HL-60 (cell line): Measurements from ENCODE around the gene TPCN1.

Source experiments
- GABPA ChIP-seq: IDR thresholded peaks from 2 replicates; pipeline ENCODE4 v1.6.1; 2012; ENCODE audit warnings: low read depth
- POLR2AphosphoS5 ChIP-seq: IDR thresholded peaks from 2 replicates; pipeline ENCODE4 v1.6.1; 2012; ENCODE audit warnings: low read depth
- SPI1 ChIP-seq: IDR thresholded peaks from 2 replicates; pipeline ENCODE4 v1.6.1; 2012; ENCODE audit warnings: low read depth, mild to moderate bottlenecking, borderline replicate concordance
- TF ChIP-seq, protein P1 (sequence below): IDR thresholded peaks from one replicate; pipeline ENCODE4 v1.5.1; 2011; ENCODE audit warnings: low read length, control low read depth, inconsistent platforms; ENCODE audit not compliant: insufficient read depth
- TF ChIP-seq, protein P2 (sequence below): IDR thresholded peaks from 2 replicates; pipeline ENCODE4 v1.6.1; 2012; ENCODE audit warnings: low read depth; ENCODE audit not compliant: insufficient replicate concordance

DNA sequence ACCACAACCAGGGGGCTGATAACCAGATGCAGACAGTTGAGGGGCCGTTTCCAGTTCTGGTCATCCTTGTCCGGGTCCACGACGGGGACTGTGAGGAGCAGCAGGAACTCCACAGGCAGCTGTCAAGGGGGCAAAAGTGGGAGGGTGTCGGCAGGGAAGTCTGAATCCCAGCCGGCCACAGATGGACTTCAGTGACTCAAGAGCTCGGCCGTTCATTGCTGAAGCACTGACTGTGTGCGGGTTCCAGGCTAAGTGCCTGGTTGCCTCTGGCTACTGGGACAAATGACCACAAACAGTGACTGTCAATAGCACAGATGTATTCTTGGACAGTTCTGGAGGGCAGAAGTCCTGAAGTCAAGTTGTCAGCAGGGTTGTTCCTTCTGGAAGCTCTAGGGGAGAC lies 94.1 kb downstream of the TPCN1 start:
- TF ChIP-seq, protein P1, sequence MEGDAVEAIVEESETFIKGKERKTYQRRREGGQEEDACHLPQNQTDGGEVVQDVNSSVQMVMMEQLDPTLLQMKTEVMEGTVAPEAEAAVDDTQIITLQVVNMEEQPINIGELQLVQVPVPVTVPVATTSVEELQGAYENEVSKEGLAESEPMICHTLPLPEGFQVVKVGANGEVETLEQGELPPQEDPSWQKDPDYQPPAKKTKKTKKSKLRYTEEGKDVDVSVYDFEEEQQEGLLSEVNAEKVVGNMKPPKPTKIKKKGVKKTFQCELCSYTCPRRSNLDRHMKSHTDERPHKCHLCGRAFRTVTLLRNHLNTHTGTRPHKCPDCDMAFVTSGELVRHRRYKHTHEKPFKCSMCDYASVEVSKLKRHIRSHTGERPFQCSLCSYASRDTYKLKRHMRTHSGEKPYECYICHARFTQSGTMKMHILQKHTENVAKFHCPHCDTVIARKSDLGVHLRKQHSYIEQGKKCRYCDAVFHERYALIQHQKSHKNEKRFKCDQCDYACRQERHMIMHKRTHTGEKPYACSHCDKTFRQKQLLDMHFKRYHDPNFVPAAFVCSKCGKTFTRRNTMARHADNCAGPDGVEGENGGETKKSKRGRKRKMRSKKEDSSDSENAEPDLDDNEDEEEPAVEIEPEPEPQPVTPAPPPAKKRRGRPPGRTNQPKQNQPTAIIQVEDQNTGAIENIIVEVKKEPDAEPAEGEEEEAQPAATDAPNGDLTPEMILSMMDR, result no peak
- TF ChIP-seq, protein P2, sequence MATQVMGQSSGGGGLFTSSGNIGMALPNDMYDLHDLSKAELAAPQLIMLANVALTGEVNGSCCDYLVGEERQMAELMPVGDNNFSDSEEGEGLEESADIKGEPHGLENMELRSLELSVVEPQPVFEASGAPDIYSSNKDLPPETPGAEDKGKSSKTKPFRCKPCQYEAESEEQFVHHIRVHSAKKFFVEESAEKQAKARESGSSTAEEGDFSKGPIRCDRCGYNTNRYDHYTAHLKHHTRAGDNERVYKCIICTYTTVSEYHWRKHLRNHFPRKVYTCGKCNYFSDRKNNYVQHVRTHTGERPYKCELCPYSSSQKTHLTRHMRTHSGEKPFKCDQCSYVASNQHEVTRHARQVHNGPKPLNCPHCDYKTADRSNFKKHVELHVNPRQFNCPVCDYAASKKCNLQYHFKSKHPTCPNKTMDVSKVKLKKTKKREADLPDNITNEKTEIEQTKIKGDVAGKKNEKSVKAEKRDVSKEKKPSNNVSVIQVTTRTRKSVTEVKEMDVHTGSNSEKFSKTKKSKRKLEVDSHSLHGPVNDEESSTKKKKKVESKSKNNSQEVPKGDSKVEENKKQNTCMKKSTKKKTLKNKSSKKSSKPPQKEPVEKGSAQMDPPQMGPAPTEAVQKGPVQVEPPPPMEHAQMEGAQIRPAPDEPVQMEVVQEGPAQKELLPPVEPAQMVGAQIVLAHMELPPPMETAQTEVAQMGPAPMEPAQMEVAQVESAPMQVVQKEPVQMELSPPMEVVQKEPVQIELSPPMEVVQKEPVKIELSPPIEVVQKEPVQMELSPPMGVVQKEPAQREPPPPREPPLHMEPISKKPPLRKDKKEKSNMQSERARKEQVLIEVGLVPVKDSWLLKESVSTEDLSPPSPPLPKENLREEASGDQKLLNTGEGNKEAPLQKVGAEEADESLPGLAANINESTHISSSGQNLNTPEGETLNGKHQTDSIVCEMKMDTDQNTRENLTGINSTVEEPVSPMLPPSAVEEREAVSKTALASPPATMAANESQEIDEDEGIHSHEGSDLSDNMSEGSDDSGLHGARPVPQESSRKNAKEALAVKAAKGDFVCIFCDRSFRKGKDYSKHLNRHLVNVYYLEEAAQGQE, result no peak
- TF ChIP-seq POLR2AphosphoS5 (no peak), SPI1 (no peak), GABPA (no peak)
